Ascending aorta (tissue), 2 donors: ENCODE results near the gene GPC5. TPM values are rescaled to one million over a fixed set of nuclear protein-coding genes. Genes with fewer than 3 reads are reported as not detected.

Source experiments
- DNase-seq, 2 donors: peaks; one replicate each; pipeline ENCODE4 v3.0.0-alpha.2; 2019; ENCODE audit warnings: low spot score in 2 of 2
- H3K27ac ChIP-seq, 2 donors: fragments of 200-600 bp; sonication (generic); one replicate each; pipeline ENCODE4 v1.5.1; 2016 to 2017; ENCODE audit warnings: mild to moderate bottlenecking in 1 of 2
- H3K27me3 ChIP-seq: fragments of 200-600 bp; sonication (generic); one replicate; pipeline ENCODE4 v1.5.1; 2017
- H3K36me3 ChIP-seq, 2 donors: fragments of 200-600 bp; sonication (generic); one replicate each; pipeline ENCODE4 v1.5.1; 2016
- H3K4me1 ChIP-seq, 2 donors: fragments of 200-600 bp; sonication (generic); one replicate each; pipeline ENCODE4 v1.5.1; 2016 to 2017; ENCODE audit warnings: mild to moderate bottlenecking in 1 of 2
- H3K4me3 ChIP-seq, 2 donors: fragments of 200-600 bp; sonication (generic); one replicate each; pipeline ENCODE4 v1.5.1; 2016 to 2017; ENCODE audit warnings: mild to moderate bottlenecking in 1 of 2
- H3K9me3 ChIP-seq, 2 donors: fragments of 200-600 bp; sonication (generic); one replicate each; pipeline ENCODE4 v1.5.1; 2016
- CTCF ChIP-seq, 3 experiments: fragments of 200-600 bp in 2 of 3; fragments of 450-650 bp in 1 of 3; sonication (generic) in 2 of 3; IDR thresholded peaks; one replicate each; pipeline ENCODE4 v1.5.1; 2016 to 2019; ENCODE audit warnings: antibody characterized with exemption in 3 of 3, mild to moderate bottlenecking in 1 of 3, moderate library complexity in 1 of 3
- intact Hi-C: fragments of 100-400 bp; cut with DNase I; formaldehyde crosslinking; loops from one replicate; pipeline ENCODE4 v1.15.1; 2023
- total RNA-seq: library from RNA; depleted of rRNA; stranded (reverse); fragments of >200 nt; gene quantifications from one replicate; pipeline ENCODE4 v1.1.0, GENCODE V29; 2016

The GPC5 gene
- total RNA-seq, 1 donor from 2014 or later = not detected

GRCh38 chr13:92806215-92806614 lies 1407.8 kb downstream of the GPC5 start:
- Histone ChIP-seq H3K27me3 (no peaks in the 10 kb centered on the region), H3K27ac (peak overlapping the region; percentile 28 to 53), H3K4me1 (peaks cover 3 to 20% of the 10 kb centered on the region in 2 donors), H3K4me3 (peak overlapping the region; percentile 41 to 48), H3K36me3 (no peaks in the 10 kb centered on the region), H3K9me3 (no peaks in the 10 kb centered on the region)
- TF ChIP-seq CTCF (IDR thresholded peaks at IDR 0.05) = no peak
- intact Hi-C loops = no loop called here
- no peak for DNase-seq

- no peaks in the 10 kb centered on the region for H3K36me3 ChIP-seq
- H3K4me3 ChIP-seq = no peak overlapping the region
- no peak for DNase-seq
- no peak overlapping the region for H3K27ac ChIP-seq
- no peak for TF ChIP-seq CTCF (IDR thresholded peaks at IDR 0.05)
- H3K4me1 ChIP-seq = peaks cover 3 to 19% of the 10 kb centered on the region in 2 donors
- H3K27me3 ChIP-seq = no peaks in the 10 kb centered on the region
- H3K9me3 ChIP-seq = peaks cover 0 to 7% of the 10 kb centered on the region in 2 donors
- intact Hi-C loops = no loop called here
Observed at GRCh38 chr13:92807353-92807752, 1408.9 kb downstream of the GPC5 start.

GRCh38 chr13:92807966-92808365 lies 1409.5 kb downstream of the GPC5 start:
- Histone ChIP-seq H3K27me3 (no peaks in the 10 kb centered on the region), H3K36me3 (no peaks in the 10 kb centered on the region), H3K9me3 (peaks cover 0 to 7% of the 10 kb centered on the region in 2 donors), H3K4me3 (no peak overlapping the region), H3K27ac (no peak overlapping the region), H3K4me1 (peaks cover 3 to 14% of the 10 kb centered on the region in 2 donors)
- intact Hi-C loops = no loop called here
- TF ChIP-seq CTCF (IDR thresholded peaks at IDR 0.05) = no peak
- DNase-seq = no peak

GRCh38 chr13:92821324-92821723 lies 1422.9 kb downstream of the GPC5 start:
- no peaks in the 10 kb centered on the region for H3K4me1 ChIP-seq
- intact Hi-C loops = no loop called here
- no peak overlapping the region for H3K27ac ChIP-seq
- no peaks in the 10 kb centered on the region for H3K9me3 ChIP-seq
- H3K36me3 ChIP-seq = no peaks in the 10 kb centered on the region
- TF ChIP-seq CTCF (IDR thresholded peaks at IDR 0.05) = no peak
- no peaks in the 10 kb centered on the region for H3K27me3 ChIP-seq
- no peak for DNase-seq
- H3K4me3 ChIP-seq = no peak overlapping the region

GRCh38 chr13:92823059-92823458 lies 1424.6 kb downstream of the GPC5 start:
- H3K4me3 ChIP-seq = no peak overlapping the region
- DNase-seq = no peak
- H3K27me3 ChIP-seq = no peaks in the 10 kb centered on the region
- H3K27ac ChIP-seq = no peak overlapping the region
- H3K4me1 ChIP-seq = no peaks in the 10 kb centered on the region
- TF ChIP-seq CTCF (IDR thresholded peaks at IDR 0.05) = no peak
- intact Hi-C loops = no loop called here
- H3K36me3 ChIP-seq = no peaks in the 10 kb centered on the region
- no peaks in the 10 kb centered on the region for H3K9me3 ChIP-seq
